NCI-H1105 (cell line): ENCODE results near the gene ALAS2.
"Not testable (repeated sequence)": the region's sequence is repeated elsewhere in the genome, so short reads cannot be mapped to it uniquely, and the experiment has no call there.

ENCODE experiments used
- DNase-seq: peaks from one replicate; lab custom pipeline; 2025; lab: John Stamatoyannopoulos, UW

Gene ALAS2

DNA sequence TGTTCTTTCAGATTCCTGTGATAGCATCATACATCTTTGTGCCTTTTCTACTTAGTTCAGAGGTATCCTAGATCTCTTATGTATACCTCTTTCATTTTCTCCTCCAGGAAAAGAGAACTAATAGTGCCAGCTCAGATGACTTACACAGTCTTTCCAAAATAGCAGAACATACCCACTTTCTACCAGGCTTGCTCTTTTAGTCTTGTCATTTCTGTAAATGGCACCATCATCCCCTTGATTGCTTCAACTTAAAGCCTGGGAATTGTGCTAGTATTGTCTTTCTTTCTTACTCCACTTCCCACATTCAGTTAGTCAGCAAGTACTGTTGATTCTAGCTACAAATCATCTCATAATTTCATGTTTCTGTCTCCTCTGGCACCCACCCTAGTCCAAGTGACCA is 25.5 kb downstream of the ALAS2 start:
- no peak for DNase-seq

DNA sequence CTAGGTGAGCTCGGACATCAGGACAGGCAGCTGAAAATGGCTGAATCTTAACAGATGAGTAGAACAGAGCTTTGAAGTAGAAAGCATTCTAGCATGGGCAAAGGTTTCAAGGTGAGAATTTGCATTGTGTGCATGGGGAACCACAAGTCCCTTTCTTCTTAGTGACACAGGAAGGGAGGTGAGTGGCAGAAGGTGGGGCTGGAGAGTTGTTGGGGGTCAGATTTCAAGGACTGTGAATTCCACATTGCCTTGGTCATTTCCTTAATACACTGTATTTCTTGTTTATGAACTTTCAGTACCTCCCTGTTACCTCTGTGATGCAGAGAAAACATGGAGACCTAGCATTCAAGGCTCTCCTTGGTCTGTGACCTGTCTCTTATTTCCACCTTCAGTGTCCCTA is 26.5 kb downstream of the ALAS2 start:
- no peak for DNase-seq

DNA sequence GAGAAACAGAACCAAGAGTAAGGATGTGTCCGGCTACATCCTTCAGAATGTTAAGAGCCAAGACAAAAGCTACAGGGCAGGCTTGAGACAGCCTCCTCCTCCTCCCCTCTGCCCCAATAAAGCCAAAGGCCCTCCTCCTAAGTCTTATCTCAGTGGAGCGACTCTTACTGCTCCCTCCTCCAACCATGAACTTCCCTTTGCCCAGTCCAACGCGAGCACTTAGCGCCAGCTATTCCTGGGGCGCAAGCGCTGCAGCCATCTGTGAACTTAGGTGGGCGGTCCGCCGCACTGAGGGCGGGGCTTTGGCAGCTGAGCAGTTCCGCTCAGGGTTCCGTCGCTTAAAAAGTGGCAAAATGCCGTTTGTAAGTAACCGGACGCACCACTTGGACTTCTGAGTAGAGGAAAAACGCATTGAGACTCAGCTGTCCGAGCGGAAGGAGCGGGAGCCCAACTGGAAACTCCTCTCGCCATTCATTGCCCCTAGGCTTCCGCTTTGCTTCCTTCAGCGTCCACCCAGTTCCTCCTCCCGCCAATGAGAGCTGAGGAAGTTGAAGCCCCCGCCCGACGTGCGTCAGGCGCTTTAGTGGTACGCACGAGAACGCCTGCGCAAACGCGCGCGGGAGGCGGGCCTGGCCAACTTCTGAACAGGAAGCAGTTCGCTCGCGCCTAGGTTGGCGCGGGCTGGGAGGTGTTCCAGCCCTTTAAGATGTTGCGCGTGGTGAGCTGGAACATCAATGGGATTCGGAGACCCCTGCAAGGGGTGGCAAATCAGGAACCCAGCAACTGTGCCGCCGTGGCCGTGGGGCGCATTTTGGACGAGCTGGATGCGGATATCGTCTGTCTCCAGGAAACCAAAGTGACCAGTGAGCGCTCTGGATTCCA is 30.8 kb downstream of the ALAS2 start, which contains the start of gene APEX2:
APEX2 (plus strand) TSS at position 647 of the 882 bp plus-strand sequence; CDS start at position 707, 60 bp downstream.
- peak; percentile 74 for DNase-seq

GRCh38 chrX:54995621-54996020 is 35.2 kb downstream of the ALAS2 start:
- no peak for DNase-seq

DNA sequence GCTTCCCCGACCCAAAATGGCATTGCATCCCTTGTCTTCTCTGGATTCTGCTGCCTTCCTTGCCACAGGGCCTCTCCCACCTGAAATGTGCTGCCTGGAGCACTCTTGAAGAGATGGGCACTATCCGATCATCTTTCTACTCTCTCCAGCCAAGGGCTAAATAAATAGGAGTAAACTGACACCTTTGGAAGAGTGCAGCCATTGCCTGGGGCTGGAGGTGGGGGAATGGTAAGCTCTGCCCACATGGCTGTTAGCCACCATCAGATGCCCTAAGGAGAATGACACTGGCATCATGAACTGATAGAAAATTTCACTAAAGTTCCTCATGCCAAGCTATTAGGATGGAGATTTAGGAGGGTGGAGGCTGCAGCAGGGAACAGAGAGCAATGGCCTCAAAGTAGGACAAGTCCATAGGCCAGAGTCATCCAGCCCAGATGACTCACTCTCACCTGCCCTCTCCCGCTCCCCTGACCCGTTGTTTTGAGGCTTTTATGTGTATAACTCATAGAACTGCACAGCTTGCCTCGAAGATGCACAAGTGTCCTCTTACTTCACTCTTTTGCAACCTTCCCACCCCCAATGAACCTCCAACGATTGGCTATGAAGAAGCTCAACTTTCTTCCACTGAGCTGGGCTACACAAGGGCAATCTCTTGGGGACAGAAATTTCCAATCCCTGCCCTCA is 36.0 kb downstream of the ALAS2 start:
- no peak for DNase-seq

DNA sequence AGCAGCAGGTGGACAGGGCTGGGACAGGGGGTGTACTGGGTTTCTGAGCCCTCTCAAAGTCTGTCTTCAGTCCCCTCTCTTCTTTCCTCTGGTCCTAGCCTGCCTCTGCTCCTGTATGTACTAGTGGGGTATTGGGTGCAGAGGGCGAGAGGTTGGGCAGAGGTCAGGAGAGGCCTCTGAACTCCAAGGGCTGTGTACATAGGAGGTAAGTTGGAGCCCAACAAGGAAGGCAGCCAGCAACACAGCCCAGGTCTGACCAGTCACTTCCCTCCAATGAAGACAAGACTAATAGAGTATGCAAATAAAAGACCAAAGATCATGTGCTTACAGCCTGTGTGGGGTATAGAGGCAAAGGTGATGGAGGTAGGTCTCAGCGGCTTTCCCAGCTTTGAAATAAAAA is 36.7 kb downstream of the ALAS2 start, which contains the start of gene PFKFB1:
PFKFB1 (minus strand) TSS at position 90 of the 400 bp plus-strand sequence. CDS start 181 bp downstream, outside the sequence.
- no peak for DNase-seq

GRCh38 chrX:54992911-54993622 is 37.7 kb downstream of the ALAS2 start:
- no peak for DNase-seq

DNA sequence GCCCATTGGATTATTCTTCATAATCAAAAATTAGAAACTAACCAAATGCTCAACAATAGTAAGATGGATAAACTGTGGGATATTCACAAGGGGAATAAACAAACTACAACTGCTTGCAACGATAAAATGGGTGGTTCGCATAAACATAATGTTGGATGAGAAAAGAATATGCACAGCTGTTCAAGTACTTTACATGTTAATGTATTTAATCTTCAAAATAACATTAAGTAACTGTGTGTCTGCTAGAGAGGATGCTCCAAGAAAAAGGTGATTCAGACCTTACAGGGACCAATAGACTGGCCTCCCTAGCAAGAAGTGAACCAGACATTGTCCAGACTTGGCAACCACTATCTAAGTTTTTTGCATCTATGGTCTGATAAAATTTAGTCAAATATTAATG is 39.1 kb downstream of the ALAS2 start:
- no peak for DNase-seq

- not testable (repeated sequence) for DNase-seq
These were observed 47.5 kb downstream of the ALAS2 start for GRCh38 chrX:54983306-54983705.

DNA sequence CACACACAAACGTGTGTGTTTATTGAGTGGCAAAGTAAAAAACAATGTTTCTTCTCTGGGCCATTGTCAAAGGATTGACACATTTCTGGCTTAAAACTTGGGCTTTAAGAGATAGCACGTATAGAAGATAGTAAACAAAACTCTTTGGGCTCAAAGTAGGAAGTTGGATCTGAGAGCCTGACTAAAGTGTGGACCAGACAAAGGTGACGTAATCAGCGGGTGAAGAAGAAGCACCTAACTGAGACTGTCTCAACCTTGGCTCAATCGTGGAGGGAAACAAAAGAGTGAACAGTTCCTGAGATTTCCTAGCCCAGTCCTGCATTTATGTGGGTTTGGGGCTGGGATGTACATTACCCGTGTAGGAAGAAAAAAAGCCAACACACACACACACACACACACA is 50.4 kb downstream of the ALAS2 start:
- no peak for DNase-seq

DNA sequence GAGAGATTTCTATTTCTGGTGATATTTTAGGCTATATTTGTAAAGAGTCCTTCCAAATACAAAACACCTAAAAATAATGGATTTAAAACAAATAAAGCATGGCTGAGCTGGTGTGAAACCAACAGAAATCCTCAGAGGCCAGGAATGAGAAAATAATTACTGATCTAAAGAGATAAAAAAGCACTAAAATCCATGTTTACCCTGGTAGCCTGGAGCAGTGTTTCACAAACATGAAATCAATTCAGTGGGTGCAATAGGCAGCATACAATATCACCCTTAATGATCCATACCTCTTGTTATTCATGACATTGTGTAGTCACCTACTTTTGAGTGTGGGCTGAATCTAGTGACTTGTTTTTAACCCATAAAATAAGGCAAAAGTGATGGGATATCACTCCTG is 51.3 kb downstream of the ALAS2 start:
- no peak for DNase-seq

GRCh38 chrX:54978448-54978847 is 52.3 kb downstream of the ALAS2 start:
- no peak for DNase-seq

DNA sequence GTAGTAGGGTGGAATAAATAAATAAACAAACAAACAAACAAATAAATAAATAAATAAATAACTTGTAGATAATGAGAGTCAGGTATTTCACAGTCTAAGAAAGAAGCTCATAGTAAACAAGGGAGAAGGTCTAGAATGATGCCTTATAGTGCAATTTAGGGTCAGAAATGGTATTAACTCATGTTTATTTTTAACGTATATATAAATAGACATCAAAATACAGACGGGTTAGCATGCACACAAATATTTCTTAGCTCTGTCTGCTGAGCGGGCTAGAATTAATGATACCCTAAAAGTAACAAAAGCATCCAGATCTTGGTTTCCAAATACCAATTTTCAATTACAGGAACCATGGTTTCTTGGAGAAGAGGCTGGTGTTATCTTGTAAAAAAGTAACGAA is 53.4 kb downstream of the ALAS2 start:
- no peak for DNase-seq

- no peak for DNase-seq
These were observed 65.8 kb downstream of the ALAS2 start for GRCh38 chrX:54964766-54965497.

DNA sequence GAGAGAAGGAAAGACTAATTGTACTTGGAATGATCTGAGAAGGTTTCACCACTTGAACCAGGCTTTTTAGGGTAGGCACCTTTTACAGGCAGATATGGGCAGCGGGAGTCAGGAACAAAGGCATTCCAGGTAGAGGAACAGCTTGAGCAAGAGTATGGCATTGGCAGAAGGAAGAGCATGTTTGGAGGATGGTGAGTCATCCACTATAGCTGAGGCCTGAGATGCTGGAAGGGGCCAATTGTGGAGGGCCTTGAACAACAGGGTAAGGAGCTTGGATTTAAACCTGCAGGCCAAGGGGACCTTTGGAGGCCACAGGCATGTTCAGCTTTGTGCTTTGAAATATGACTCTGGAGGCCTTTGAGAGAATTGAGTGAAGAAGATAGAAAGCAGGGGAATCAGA is 69.0 kb downstream of the ALAS2 start:
- no peak for DNase-seq
